Fibroblast of pulmonary artery (primary cell): ENCODE data around the gene GSG1L.

Source experiments
- DNase-seq: peaks from one replicate; pipeline ENCODE4 v3.0.0-alpha.2; 2010; ENCODE audit warnings: low read depth
- H3K4me3 ChIP-seq: replicated peaks from 2 replicates; pipeline ENCODE4 v1.5.1; 2011; ENCODE audit warnings: low read depth, mild to moderate bottlenecking, control low read depth, low read length, moderate library complexity
- TF ChIP-seq, protein P1 (sequence below): IDR thresholded peaks from 2 replicates; pipeline ENCODE4 v1.5.1; 2011; ENCODE audit warnings: mild to moderate bottlenecking, control low read depth, low read length, inconsistent platforms; ENCODE audit errors: missing control alignments

The GSG1L gene

DNA sequence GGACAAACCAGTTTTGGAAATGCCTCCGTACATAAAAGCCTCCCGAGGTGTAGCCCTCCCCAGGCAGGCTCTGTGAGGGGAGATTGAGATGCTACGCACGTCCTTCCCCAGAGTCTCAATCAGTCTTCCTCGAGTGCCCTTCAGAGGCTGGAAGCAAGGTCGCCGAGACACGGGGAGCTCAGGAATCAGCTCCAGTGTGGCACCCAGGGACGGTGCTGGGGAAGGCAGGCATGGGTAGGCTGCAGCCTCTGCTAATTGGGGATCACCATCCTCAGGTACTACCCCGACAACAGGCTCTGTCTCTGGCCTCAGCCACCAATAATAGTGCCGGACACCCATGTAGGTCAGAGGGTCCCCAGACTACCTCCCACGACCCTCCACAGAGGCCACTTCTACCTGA lies 28.1 kb upstream of the GSG1L start:
- no peak for DNase-seq
- H3K4me3 ChIP-seq, result no peak overlapping the region
- TF ChIP-seq, protein P1, sequence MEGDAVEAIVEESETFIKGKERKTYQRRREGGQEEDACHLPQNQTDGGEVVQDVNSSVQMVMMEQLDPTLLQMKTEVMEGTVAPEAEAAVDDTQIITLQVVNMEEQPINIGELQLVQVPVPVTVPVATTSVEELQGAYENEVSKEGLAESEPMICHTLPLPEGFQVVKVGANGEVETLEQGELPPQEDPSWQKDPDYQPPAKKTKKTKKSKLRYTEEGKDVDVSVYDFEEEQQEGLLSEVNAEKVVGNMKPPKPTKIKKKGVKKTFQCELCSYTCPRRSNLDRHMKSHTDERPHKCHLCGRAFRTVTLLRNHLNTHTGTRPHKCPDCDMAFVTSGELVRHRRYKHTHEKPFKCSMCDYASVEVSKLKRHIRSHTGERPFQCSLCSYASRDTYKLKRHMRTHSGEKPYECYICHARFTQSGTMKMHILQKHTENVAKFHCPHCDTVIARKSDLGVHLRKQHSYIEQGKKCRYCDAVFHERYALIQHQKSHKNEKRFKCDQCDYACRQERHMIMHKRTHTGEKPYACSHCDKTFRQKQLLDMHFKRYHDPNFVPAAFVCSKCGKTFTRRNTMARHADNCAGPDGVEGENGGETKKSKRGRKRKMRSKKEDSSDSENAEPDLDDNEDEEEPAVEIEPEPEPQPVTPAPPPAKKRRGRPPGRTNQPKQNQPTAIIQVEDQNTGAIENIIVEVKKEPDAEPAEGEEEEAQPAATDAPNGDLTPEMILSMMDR, result no peak

DNA sequence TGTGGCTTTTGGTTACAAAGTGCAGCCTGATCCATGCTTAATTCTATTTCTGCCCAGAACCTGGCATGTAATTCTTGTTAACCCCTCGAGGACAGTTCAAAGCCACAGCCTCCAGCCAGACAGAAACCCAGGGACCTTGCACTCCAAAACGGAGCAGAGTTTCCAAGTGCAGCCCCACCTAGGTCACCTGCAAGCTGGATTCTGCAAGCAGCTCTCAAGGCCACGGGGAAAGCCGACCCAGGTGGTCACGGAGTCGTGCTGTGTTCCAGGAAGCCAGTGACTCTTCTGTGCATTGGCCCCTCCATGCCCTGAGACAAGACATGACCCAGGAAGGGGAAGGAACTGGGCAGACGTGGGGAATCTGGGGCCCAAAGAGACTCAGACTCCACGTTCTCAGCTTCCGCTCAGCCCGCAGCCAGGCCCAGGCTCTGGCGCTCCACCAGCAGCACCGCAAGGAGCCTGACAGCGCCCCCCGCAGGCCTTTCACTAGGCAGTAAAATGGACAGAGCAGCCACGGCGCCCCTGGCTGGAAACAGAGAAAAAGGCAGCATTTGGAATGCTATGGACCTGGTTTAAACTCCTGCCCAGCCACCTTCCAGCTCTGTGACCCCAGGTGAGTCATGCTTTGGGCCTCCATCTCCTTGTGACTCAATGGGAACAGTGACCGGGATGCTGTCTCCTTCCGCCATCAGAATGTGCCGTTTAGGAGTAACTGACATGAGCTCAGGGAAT lies 27.3 kb upstream of the GSG1L start:
- H3K4me3 ChIP-seq, result no peak overlapping the region
- peak; percentile 6 for DNase-seq
- TF ChIP-seq, protein P1, result peak; percentile 8

DNA sequence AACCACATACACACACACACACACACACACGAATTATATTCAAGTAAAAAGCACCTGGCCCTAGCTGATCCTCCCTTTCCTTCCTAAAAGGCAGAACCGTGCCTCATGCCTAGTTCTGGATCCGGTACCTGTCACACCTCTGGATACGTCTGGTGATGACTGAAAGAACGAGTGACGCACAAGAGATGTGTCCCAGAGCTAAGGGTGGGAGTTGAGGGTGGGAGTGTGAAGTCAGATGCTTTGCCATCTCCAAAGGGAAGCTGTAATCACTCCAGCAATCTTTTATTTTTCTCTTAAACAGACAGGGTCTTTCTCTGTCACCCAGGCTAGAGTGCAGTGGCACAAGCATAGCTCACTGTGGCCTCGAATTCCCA lies 26.5 kb upstream of the GSG1L start:
- no peak for DNase-seq
- TF ChIP-seq, protein P1, result no peak
- H3K4me3 ChIP-seq, result no peak overlapping the region

DNA sequence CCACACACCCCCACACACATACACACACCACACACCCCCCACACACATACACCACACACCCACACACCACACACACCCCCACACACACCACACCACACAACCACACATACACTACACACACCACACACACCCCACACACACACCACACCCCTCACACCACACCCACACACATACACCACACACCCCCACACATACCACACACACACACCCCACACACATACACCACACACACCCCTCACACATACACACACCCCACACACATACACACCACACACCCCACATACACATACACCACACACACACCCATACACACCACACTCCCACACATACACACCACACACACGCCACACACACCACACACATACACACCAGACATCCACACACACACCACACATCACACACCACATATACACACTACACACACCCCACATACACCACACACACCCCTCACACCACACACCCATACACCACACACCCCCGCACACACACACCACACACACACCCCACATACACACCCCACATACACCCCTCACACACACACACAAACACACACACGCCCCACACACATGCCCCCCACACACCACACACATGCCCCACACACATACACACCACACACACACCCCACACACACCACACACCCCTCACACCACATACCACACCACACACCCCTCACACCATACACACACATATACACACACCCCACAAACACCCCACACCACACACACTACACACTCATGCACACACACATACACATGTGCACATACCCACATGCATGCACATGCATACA lies 25.9 kb upstream of the GSG1L start:
- no peak overlapping the region for H3K4me3 ChIP-seq
- TF ChIP-seq, protein P1, result no peak
- DNase-seq, result no peak

DNA sequence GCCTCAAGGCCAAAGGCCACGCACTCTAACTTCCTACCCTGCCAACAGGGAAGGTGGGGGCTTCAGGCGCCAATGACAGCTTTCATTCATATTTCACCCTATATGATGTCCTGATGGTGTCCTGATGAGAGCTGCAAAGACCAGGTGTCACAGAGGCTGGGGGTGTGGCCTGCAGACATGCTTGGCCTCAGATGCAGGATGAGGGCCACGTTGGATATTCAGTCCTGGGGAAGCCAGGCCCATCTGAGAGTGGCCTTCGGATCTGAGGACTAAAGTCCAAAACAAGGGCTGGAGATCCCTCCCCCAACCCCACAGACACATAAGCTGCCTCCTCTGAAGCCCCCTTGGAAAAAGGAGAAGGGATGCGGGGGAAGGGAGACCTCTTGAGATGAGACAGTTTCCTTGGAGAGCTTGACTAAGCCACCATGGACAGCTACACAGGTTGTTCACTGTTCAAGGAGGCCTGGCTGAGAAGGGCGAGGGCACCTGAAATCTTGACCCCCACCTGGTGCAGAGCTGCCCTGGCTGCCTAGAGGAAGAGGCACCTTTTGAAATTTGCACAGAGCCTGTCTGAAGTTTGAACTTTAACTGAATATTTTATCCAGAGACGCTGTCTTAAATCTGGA lies 24.3 kb upstream of the GSG1L start:
- no peak overlapping the region for H3K4me3 ChIP-seq
- DNase-seq, result no peak
- TF ChIP-seq, protein P1, result no peak

DNA sequence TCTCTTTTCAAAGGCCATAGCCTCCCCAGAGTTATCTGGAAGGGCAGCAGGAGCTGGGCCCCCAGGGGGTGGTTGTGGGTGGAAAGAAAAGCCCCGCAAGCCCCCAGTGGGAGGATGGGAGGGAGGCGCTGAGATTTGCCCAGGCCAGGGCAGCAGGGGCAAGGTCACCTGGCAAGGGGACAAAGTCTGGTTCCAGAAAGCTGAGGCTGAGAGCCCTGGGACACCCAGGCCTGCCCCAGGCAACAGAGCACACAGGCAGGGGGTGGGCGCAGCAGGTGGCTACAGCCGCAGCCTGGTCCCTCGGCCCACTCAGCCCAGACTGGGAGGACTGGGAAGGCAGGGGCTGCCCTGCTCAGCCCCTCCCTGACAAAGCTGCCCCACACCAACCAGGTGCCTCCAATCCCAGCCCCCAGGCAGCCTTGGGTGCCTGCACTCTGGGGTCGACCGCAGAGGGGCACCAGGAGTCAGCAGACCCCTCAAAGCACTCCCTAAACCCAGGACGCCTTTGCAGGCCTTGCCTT lies 23.7 kb upstream of the GSG1L start:
- H3K4me3 ChIP-seq, result no peak overlapping the region
- TF ChIP-seq, protein P1, result no peak
- no peak for DNase-seq
